HepG2 (cell line): ENCODE results near the gene NDRG2. TPM values are rescaled to one million over a fixed set of nuclear protein-coding genes. Genes with fewer than 3 reads are reported as not detected.
A peak's percentile ranks its signal among the peaks of the same experiment; 100 is the strongest.

Experiments
- ASH2L ChIP-seq: fragments of 300-600, 200-600 bp; sonication (generic); IDR thresholded peaks from 2 replicates; pipeline ENCODE4 v1.7.0; 2017; ENCODE audit warnings: low read depth, mild to moderate bottlenecking, moderate library complexity, mixed read lengths, low read length; ENCODE audit not compliant: insufficient read length
- CENPT ChIP-seq: sonication (generic); formaldehyde crosslinking; IDR thresholded peaks from 2 replicates; pipeline ENCODE4 v1.8.0; 2022; ENCODE audit warnings: low read depth, mild to moderate bottlenecking, moderate library complexity, missing genetic modification reagents
- GPBP1L1 ChIP-seq: sonication (generic); formaldehyde crosslinking; IDR thresholded peaks from 2 replicates; pipeline ENCODE4 v1.5.0; 2020; ENCODE audit warnings: mild to moderate bottlenecking, missing genetic modification reagents
- GZF1 ChIP-seq: sonication (generic); formaldehyde crosslinking; IDR thresholded peaks from 2 replicates; pipeline ENCODE4 v1.5.1; 2020; ENCODE audit warnings: mild to moderate bottlenecking, missing genetic modification reagents
- HES4 ChIP-seq: sonication (generic); formaldehyde crosslinking; IDR thresholded peaks from 2 replicates; pipeline ENCODE4 v1.9.0; 2021; ENCODE audit warnings: mild to moderate bottlenecking, missing genetic modification reagents, borderline replicate concordance
- IKZF4 ChIP-seq: sonication (generic); formaldehyde crosslinking; IDR thresholded peaks from 2 replicates; pipeline ENCODE4 v1.5.1; 2020; ENCODE audit warnings: borderline replicate concordance, mild to moderate bottlenecking, low read depth, missing genetic modification reagents; ENCODE audit errors: not compliant biosample characterization
- IRF2 ChIP-seq: IDR thresholded peaks from 2 replicates; pipeline ENCODE4 v1.6.1; 2018; ENCODE audit warnings: missing genetic modification reagents, missing compliant biosample characterization
- JUNB ChIP-seq: sonication (generic); formaldehyde crosslinking; IDR thresholded peaks from 2 replicates; pipeline ENCODE4 v1.8.0; 2022; ENCODE audit warnings: missing genetic modification reagents, mild to moderate bottlenecking, borderline replicate concordance
- KDM3A ChIP-seq: IDR thresholded peaks from 2 replicates; pipeline ENCODE4 v1.6.1; 2018; ENCODE audit warnings: low read depth, missing compliant biosample characterization
- KLF12 ChIP-seq: sonication (generic); formaldehyde crosslinking; IDR thresholded peaks from 2 replicates; pipeline ENCODE4 v1.4.0; 2020; ENCODE audit warnings: missing genetic modification reagents, borderline replicate concordance
- KLF6 ChIP-seq: IDR thresholded peaks from 2 replicates; pipeline ENCODE4 v1.8.0; 2016; ENCODE audit warnings: missing biosample characterization, missing genetic modification reagents
- MAFK ChIP-seq, 2 experiments: IDR thresholded peaks in 1 of 2; conservative IDR thresholded peaks in 1 of 2; 2 replicates each; pipeline ENCODE4 v1.6.1; 2011; ENCODE audit warnings: improper control_type of control experiment in 2 of 2, low read length in 2 of 2
- MZF1 ChIP-seq: sonication (generic); formaldehyde crosslinking; IDR thresholded peaks from 2 replicates; pipeline ENCODE4 v1.8.1; 2023; ENCODE audit warnings: mild to moderate bottlenecking, missing genetic modification reagents, borderline replicate concordance
- NFE2L2 ChIP-seq: fragments of 150-350 bp; IDR thresholded peaks from 2 replicates; pipeline ENCODE4 v1.6.1; 2014; ENCODE audit warnings: low read length
- TCF7 ChIP-seq: sonication (generic); IDR thresholded peaks from 2 replicates; pipeline ENCODE4 v1.6.1; 2016; ENCODE audit warnings: antibody characterized with exemption, low read depth
- TOE1 ChIP-seq: sonication (generic); formaldehyde crosslinking; IDR thresholded peaks from 2 replicates; pipeline ENCODE4 v1.4.0; 2020; ENCODE audit warnings: mild to moderate bottlenecking, missing genetic modification reagents
- ZBTB1 ChIP-seq: sonication (generic); formaldehyde crosslinking; IDR thresholded peaks from 2 replicates; pipeline ENCODE4 v1.4.0; 2020; ENCODE audit warnings: missing genetic modification reagents, borderline replicate concordance
- ZFP1 ChIP-seq: IDR thresholded peaks from 2 replicates; pipeline ENCODE4 v1.6.1; 2016
- ZNF274 ChIP-seq: sonication (generic); formaldehyde crosslinking; IDR thresholded peaks from 2 replicates; pipeline ENCODE4 v1.5.1; 2020; ENCODE audit warnings: mild to moderate bottlenecking, missing genetic modification reagents
- ZNF577 ChIP-seq: sonication (generic); formaldehyde crosslinking; IDR thresholded peaks from 2 replicates; pipeline ENCODE4 v1.4.0; 2020; ENCODE audit warnings: mild to moderate bottlenecking, low read depth, missing genetic modification reagents, borderline replicate concordance
- ZNF652 ChIP-seq: IDR thresholded peaks from 2 replicates; pipeline ENCODE4 v1.6.1; 2016; ENCODE audit warnings: low read depth, borderline replicate concordance
- ZNF776 ChIP-seq: sonication (generic); formaldehyde crosslinking; IDR thresholded peaks from 2 replicates; pipeline ENCODE4 v1.4.0; 2020; ENCODE audit warnings: mild to moderate bottlenecking, missing genetic modification reagents
- ZNF816 ChIP-seq: sonication (generic); formaldehyde crosslinking; IDR thresholded peaks from 2 replicates; pipeline ENCODE4 v1.8.0; 2022; ENCODE audit warnings: missing genetic modification reagents, mild to moderate bottlenecking, borderline replicate concordance
- ZNF83 ChIP-seq: sonication (generic); formaldehyde crosslinking; IDR thresholded peaks from 2 replicates; pipeline ENCODE4 v1.4.0; 2020; ENCODE audit warnings: missing genetic modification reagents, mild to moderate bottlenecking, borderline replicate concordance
- polyA plus RNA-seq, 8 experiments: library from polyadenylated mRNA; depleted of rRNA in 3 of 8; stranded (reverse) in 7 of 8; unstranded in 1 of 8; fragments of >200 nt; fragmentation: Illumina TruSeq in 4 of 8; extraction: Trizol in 4 of 8; gene quantifications; 2 replicates each; pipeline versions ENCODE4 v1.2.1 to v1.2.3, GENCODE V29; 2011 to 2016; ENCODE audit warnings: low read depth in 4 of 8, missing spikeins in 1 of 8, mixed read lengths in 1 of 8; ENCODE audit not compliant: insufficient read depth in 1 of 8
- total RNA-seq, 5 experiments: library from RNA; depleted of rRNA; stranded (reverse); fragments of >200 nt; fragmentation: Illumina TruSeq; extraction: Trizol; gene quantifications; 2 replicates each; pipeline ENCODE4 v1.2.3, GENCODE V29; 2016; ENCODE audit warnings: low read depth in 1 of 5
- TF ChIP-seq, protein P1 (sequence below): sonication (generic); formaldehyde crosslinking; IDR thresholded peaks from 2 replicates; pipeline ENCODE4 v1.4.0; 2020; ENCODE audit warnings: mild to moderate bottlenecking, missing genetic modification reagents, borderline replicate concordance
- TF ChIP-seq, protein P2 (sequence below): IDR thresholded peaks from 2 replicates; pipeline ENCODE4 v1.6.1; 2012; ENCODE audit warnings: low read length, improper control_type of control experiment

Gene NDRG2
- total and polyA plus RNA-seq, 2 of the 13 experiments (the other 11 are each of a cell fraction or from before 2014, with no cell fraction given): 27.2 to 189 TPM

GRCh38 chr14:21070083-21070609 is 45.3 kb upstream of the NDRG2 start, which contains the start of gene ARHGEF40 (continued):
- no peak for TF ChIP-seq GPBP1L1
- no peak for TF ChIP-seq ZNF652 (CRISPR knock-in tag)
- no peak for TF ChIP-seq KLF12 (CRISPR knock-in tag)
- no peak for TF ChIP-seq ZNF816 (CRISPR knock-in tag)
- no peak for TF ChIP-seq KDM3A (CRISPR knock-in tag)
- TF ChIP-seq ASH2L: peak; percentile 38
- no peak for TF ChIP-seq IRF2 (CRISPR knock-in tag)
- TF ChIP-seq TOE1 (CRISPR knock-in tag): no peak
- no peak for TF ChIP-seq GZF1 (CRISPR knock-in tag)
- TF ChIP-seq ZFP1 (CRISPR knock-in tag): no peak
- TF ChIP-seq MZF1 (CRISPR knock-in tag): no peak
- TF ChIP-seq HES4 (CRISPR knock-in tag): 0 out of 2 replicates have a peak, but pooled peaks have one; percentile 78
- TF ChIP-seq, protein P1, sequence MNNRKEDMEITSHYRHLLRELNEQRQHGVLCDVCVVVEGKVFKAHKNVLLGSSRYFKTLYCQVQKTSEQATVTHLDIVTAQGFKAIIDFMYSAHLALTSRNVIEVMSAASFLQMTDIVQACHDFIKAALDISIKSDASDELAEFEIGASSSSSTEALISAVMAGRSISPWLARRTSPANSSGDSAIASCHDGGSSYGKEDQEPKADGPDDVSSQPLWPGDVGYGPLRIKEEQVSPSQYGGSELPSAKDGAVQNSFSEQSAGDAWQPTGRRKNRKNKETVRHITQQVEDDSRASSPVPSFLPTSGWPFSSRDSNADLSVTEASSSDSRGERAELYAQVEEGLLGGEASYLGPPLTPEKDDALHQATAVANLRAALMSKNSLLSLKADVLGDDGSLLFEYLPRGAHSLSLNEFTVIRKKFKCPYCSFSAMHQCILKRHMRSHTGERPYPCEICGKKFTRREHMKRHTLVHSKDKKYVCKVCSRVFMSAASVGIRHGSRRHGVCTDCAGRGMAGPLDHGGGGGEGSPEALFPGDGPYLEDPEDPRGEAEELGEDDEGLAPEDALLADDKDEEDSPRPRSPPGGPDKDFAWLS (CRISPR knock-in tag): no peak
- no peak for TF ChIP-seq ZNF776 (CRISPR knock-in tag)
- 0 out of 2 replicates have a peak, but pooled peaks have one; percentile 44 for TF ChIP-seq JUNB (CRISPR knock-in tag)
- no peak for TF ChIP-seq ZBTB1
- TF ChIP-seq ZNF83 (CRISPR knock-in tag): no peak
- no peak for TF ChIP-seq CENPT (CRISPR knock-in tag)
- TF ChIP-seq ZNF577 (CRISPR knock-in tag): no peak
- peak; percentile 64 for TF ChIP-seq IKZF4 (CRISPR knock-in tag)
- TF ChIP-seq KLF6: no peak
- no peak for TF ChIP-seq NFE2L2
- no peak for TF ChIP-seq TCF7
- TF ChIP-seq ZNF274 (CRISPR knock-in tag): no peak; the same call in 1 of the 2 replicates
- no peak for TF ChIP-seq MAFK (conservative IDR thresholded peaks at IDR 0.05 in 1 of 2, IDR thresholded peaks at IDR 0.05 in 1 of 2; ENCODE audit: low read length in 2 of 2)
- TF ChIP-seq, protein P2, sequence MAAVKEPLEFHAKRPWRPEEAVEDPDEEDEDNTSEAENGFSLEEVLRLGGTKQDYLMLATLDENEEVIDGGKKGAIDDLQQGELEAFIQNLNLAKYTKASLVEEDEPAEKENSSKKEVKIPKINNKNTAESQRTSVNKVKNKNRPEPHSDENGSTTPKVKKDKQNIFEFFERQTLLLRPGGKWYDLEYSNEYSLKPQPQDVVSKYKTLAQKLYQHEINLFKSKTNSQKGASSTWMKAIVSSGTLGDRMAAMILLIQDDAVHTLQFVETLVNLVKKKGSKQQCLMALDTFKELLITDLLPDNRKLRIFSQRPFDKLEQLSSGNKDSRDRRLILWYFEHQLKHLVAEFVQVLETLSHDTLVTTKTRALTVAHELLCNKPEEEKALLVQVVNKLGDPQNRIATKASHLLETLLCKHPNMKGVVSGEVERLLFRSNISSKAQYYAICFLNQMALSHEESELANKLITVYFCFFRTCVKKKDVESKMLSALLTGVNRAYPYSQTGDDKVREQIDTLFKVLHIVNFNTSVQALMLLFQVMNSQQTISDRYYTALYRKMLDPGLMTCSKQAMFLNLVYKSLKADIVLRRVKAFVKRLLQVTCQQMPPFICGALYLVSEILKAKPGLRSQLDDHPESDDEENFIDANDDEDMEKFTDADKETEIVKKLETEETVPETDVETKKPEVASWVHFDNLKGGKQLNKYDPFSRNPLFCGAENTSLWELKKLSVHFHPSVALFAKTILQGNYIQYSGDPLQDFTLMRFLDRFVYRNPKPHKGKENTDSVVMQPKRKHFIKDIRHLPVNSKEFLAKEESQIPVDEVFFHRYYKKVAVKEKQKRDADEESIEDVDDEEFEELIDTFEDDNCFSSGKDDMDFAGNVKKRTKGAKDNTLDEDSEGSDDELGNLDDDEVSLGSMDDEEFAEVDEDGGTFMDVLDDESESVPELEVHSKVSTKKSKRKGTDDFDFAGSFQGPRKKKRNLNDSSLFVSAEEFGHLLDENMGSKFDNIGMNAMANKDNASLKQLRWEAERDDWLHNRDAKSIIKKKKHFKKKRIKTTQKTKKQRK: no peak
